ENCODE data around the gene RFTN1.

The RFTN1 gene

DNA sequence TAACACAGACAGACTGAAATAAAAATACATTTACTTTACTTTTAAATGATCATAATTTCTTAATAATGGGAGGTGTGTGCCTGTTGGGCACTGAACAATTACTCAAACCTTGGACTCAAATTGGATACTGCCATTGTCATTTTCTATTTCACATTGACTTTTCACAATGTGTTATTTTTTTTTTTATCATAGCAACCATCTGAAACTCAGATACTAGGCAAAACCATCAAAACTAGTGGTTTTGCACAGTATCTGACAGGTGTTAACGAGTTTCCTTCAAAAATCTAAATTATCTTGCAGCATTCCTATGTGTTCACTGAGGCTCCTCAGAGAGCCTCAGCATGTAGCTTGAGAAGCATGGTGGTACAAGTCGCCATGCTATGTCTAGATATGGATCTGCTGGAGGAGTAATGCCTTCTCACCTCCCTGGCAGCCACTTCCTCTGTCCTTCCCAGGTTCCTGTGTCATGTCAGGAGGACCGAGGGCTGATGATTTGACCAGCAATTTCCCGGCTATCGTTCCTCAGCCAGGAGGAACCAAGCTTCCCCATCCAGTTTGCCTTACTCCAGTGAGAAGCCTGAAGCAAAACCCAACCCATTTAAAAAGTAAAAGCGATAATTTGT is 29.9 kb upstream of the RFTN1 start:
- no peak for TF ChIP-seq ZNF274 (IDR thresholded peaks at IDR 0.05; ENCODE audit: low read depth, low read length)
- no peak overlapping the region for H3K4me3 ChIP-seq (ENCODE audit: low read length)

DNA sequence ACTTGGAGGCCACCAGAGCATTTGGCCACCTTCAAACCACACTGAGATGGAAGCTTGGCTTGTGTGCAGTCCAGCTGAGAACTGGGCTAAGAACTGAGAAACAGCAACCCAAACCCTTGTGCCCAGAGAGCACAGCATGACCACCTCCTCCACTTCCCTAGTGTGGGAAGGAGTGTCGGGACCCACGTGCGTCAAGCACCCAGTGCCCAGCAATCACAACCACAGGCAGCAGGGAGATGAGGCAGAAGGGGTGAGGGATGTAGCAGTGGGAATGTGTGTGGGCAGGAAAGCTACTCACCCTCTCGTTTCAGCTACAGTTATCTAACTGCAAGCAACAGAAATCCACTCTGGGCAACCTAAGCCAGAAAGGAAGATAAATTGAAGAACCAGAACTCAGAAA is 25.0 kb upstream of the RFTN1 start:
- no peak for TF ChIP-seq ZNF274 (IDR thresholded peaks at IDR 0.05; ENCODE audit: low read depth, low read length)
- H3K4me3 ChIP-seq (ENCODE audit: low read length), result no peak overlapping the region

GRCh38 chr3:16536996-16537395 is 23.5 kb upstream of the RFTN1 start:
- no peak for TF ChIP-seq ZNF274 (IDR thresholded peaks at IDR 0.05; ENCODE audit: low read depth, low read length)
- no peak overlapping the region for H3K4me3 ChIP-seq (ENCODE audit: low read length)

- H3K4me3 ChIP-seq (ENCODE audit: low read length), result no peak overlapping the region
- no peak for TF ChIP-seq ZNF274 (IDR thresholded peaks at IDR 0.05; ENCODE audit: low read depth, low read length)
These were observed 22.8 kb upstream of the RFTN1 start for GRCh38 chr3:16536344-16536663.

- H3K4me3 ChIP-seq (ENCODE audit: low read length), result no peak overlapping the region
- TF ChIP-seq ZNF274 (IDR thresholded peaks at IDR 0.05; ENCODE audit: low read depth, low read length), result no peak
These were observed 21.3 kb upstream of the RFTN1 start for GRCh38 chr3:16534640-16535262.

GRCh38 chr3:16533928-16534574 is 20.6 kb upstream of the RFTN1 start:
- no peak overlapping the region for H3K4me3 ChIP-seq (ENCODE audit: low read length)
- no peak for TF ChIP-seq ZNF274 (IDR thresholded peaks at IDR 0.05; ENCODE audit: low read depth, low read length)

GRCh38 chr3:16529264-16529663 is 15.8 kb upstream of the RFTN1 start:
- no peak overlapping the region for H3K4me3 ChIP-seq (ENCODE audit: low read length)
- no peak for TF ChIP-seq ZNF274 (IDR thresholded peaks at IDR 0.05; ENCODE audit: low read depth, low read length)

GRCh38 chr3:16528581-16528993 is 15.1 kb upstream of the RFTN1 start:
- no peak overlapping the region for H3K4me3 ChIP-seq (ENCODE audit: low read length)
- no peak for TF ChIP-seq ZNF274 (IDR thresholded peaks at IDR 0.05; ENCODE audit: low read depth, low read length)

DNA sequence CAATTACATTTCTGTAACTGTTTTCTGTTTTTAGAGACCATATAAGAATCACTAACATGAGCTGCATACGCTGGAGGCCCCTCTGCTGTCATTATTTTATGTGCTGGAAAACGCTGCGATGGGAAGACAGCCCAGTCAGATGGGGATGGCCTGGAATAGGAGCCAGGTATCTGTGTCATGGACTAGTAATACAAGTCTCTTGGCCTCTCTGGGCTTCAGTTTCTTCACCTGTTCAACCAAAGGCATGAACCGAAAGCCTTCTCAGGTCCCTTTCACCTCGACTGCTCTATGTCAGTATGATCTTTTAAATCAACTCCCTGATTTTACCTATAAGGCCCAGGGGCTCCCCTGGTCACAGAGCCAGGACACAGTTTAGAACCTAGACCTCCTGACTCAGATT is 14.6 kb upstream of the RFTN1 start:
- H3K4me3 ChIP-seq (ENCODE audit: low read length), result no peak overlapping the region
- no peak for TF ChIP-seq ZNF274 (IDR thresholded peaks at IDR 0.05; ENCODE audit: low read depth, low read length)

GRCh38 chr3:16524196-16524595 is 10.7 kb upstream of the RFTN1 start:
- no peak for TF ChIP-seq ZNF274 (IDR thresholded peaks at IDR 0.05; ENCODE audit: low read depth, low read length)
- H3K4me3 ChIP-seq (ENCODE audit: low read length), result no peak overlapping the region

DNA sequence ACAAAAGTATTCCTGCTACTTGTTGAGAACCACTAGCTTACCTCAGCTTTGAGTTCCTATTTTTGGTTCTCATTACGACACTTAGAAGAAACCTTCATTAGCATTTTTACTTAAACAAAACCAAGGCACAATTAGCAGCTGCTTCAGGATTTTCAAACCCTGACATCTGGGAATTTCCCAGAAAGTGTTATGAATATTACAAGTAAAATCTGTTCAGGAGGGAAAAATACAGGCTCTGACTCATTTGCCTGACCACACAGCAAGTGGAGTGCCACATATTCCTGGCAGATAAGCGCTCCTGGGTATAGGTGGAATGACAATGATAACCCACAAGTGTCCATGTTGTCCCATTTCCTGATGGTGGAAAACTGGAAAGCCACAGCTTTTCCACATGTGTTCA is 10.3 kb upstream of the RFTN1 start:
- H3K4me3 ChIP-seq (ENCODE audit: low read length), result no peak overlapping the region
- no peak for TF ChIP-seq ZNF274 (IDR thresholded peaks at IDR 0.05; ENCODE audit: low read depth, low read length)

GRCh38 chr3:16522834-16523233 is 9.3 kb upstream of the RFTN1 start:
- no peak for TF ChIP-seq ZNF274 (IDR thresholded peaks at IDR 0.05; ENCODE audit: low read depth, low read length)
- no peak overlapping the region for H3K4me3 ChIP-seq (ENCODE audit: low read length)

- H3K4me3 ChIP-seq (ENCODE audit: low read length), result no peak overlapping the region; the same call in 1 of the 2 replicates
- TF ChIP-seq ZNF274 (IDR thresholded peaks at IDR 0.05; ENCODE audit: low read depth, low read length), result no peak
These were observed 7.7 kb upstream of the RFTN1 start for GRCh38 chr3:16520970-16521881.

GRCh38 chr3:16520241-16520969 is 6.9 kb upstream of the RFTN1 start:
- no peak overlapping the region; the same call in 1 of the 2 replicates for H3K4me3 ChIP-seq (ENCODE audit: low read length)
- no peak for TF ChIP-seq ZNF274 (IDR thresholded peaks at IDR 0.05; ENCODE audit: low read depth, low read length)

All from GM08714 (cell line).